ENCODE data around the gene MEAK7. TPM values are rescaled to one million over a fixed set of nuclear protein-coding genes. Genes with fewer than 3 reads are reported as not detected.

MEAK7 gene
- polyA plus RNA-seq, 3 donors: 2.5 to 5.0 (median 4.7) TPM

DNA sequence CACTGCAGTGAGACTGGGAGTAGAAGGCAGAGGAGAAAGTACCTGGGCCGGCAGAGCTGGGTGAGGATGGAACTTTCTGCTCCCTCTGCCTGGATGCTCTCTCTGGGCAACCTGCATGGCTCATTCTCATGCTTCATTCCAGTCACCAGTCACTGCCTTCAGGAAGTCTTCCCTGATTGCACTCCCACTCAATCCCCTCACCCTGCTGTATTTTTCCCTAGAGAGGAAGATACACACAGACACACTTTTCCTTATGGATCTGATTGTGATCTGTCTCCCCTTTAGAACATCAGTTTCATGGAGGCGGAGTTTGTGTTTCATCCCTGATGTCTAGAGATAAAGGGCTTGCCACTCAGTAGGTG, 44.9 kb downstream of the MEAK7 start:
- DNase-seq: no peak
- Histone ChIP-seq H3K4me2 (replicated peaks; ENCODE audit: extremely low read depth, low read length, poor library complexity, severe bottlenecking) (no peak overlapping the region), H3K4me1 (ENCODE audit: control insufficient read depth in 1 of 2, insufficient read depth in 2 of 2, low read length in 2 of 2) (no peaks in the 10 kb centered on the region), H4K20me1 (ENCODE audit: insufficient read depth, low read length) (no peaks in the 10 kb centered on the region), H3K9ac (ENCODE audit: insufficient read depth, low read length, poor library complexity, severe bottlenecking) (no peak overlapping the region), H3K36me3 (replicated peaks in 1 of 2; ENCODE audit: control insufficient read depth in 1 of 2, insufficient read depth in 2 of 2, low read length in 2 of 2) (no peaks in the 10 kb centered on the region), H3K9me3 (replicated peaks in 1 of 2; ENCODE audit: control insufficient read depth in 1 of 2, insufficient read depth in 1 of 2, low read length in 2 of 2) (no peaks in the 10 kb centered on the region), H3K79me2 (ENCODE audit: insufficient read depth, low read length) (no peaks in the 10 kb centered on the region), H3K4me3 (replicated peaks in 1 of 3; ENCODE audit: low read depth in 2 of 3, low read length in 3 of 3) (no peak overlapping the region), H3K27me3 (ENCODE audit: control insufficient read depth in 2 of 2, insufficient read depth in 2 of 2, low read length in 2 of 2) (no peaks in the 10 kb centered on the region), H3K27ac (ENCODE audit: low read depth in 1 of 2, low read length in 2 of 2) (no peak overlapping the region), H2AFZ (ENCODE audit: insufficient read depth, low read depth, low read length, poor library complexity, severe bottlenecking) (no peak overlapping the region)
- TF ChIP-seq, protein P1, sequence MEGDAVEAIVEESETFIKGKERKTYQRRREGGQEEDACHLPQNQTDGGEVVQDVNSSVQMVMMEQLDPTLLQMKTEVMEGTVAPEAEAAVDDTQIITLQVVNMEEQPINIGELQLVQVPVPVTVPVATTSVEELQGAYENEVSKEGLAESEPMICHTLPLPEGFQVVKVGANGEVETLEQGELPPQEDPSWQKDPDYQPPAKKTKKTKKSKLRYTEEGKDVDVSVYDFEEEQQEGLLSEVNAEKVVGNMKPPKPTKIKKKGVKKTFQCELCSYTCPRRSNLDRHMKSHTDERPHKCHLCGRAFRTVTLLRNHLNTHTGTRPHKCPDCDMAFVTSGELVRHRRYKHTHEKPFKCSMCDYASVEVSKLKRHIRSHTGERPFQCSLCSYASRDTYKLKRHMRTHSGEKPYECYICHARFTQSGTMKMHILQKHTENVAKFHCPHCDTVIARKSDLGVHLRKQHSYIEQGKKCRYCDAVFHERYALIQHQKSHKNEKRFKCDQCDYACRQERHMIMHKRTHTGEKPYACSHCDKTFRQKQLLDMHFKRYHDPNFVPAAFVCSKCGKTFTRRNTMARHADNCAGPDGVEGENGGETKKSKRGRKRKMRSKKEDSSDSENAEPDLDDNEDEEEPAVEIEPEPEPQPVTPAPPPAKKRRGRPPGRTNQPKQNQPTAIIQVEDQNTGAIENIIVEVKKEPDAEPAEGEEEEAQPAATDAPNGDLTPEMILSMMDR (IDR thresholded peaks at IDR 0.05): no peak
- Mint-ChIP-seq H3K36me3 (no peaks in the 10 kb centered on the region), H3K27ac (no peak overlapping the region), H3K4me1 (no peaks in the 10 kb centered on the region), H3K9me3 (peaks cover 0 to 5% (median 0%) of the 10 kb centered on the region in 7 donors), H3K27me3 (ENCODE audit: low read depth in 3 of 3) (peaks cover 0 to 6% (median 2%) of the 10 kb centered on the region in 3 donors), H3K4me3 (no peak overlapping the region)
- intact Hi-C loops (cut with micrococcal nuclease): no loop called here
- no CpG with 5 or more reads among the region's 2 CpGs for WGBS (ENCODE audit: insufficient coverage)

DNA sequence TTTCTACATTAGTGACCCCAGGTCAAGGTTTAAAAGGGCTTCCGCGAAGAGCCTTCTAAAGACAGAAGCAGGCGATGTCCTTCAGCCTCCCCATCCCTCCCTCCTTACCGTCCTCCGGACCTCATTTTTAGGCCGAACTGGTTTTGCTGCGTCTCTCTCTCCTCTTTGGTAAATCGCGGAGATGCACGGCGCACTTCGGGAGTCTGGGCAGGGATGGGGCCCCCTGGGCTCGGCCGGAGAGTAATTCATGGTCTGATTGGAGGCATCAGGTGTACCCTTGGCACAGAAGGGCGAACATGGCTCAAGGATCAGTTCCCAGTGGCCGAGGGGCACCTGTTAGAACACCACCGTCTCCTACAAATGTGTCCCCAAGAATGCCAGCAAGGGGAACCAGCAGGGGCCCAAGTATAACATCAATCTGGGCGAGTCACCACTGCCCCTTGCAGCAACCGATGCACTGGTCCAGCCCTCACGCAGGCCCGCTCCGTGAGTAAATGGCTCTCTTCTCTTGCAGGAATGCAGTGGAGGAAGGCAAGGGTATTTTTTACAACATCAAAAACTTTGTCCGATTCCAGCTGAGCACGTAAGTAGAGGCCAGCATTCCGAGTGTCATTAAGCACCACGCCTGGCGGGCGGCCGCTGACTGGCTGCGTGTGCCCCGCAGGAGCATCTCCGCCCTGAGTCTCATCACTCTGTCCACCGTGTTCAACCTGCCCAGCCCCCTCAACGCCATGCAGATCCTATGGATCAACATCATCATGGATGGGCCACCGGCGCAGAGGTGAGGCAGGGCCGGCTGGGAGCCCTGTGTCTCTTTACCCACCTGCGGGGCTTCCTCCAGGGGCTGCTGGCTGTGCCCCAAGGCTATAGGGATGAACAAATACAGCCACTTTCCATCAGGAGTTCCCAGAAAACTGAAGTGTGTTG, 45.6 kb downstream of the MEAK7 start:
- H3K4me3 ChIP-seq (replicated peaks in 1 of 3; ENCODE audit: low read depth in 2 of 3, low read length in 3 of 3): no peak overlapping the region

More for the DNA sequence above, 45.6 kb downstream of the MEAK7 start:
- Histone ChIP-seq H3K4me1 (ENCODE audit: control insufficient read depth in 1 of 2, insufficient read depth in 2 of 2, low read length in 2 of 2) (no peaks in the 10 kb centered on the region), H3K27ac (ENCODE audit: low read depth in 1 of 2, low read length in 2 of 2) (no peak overlapping the region), H4K20me1 (ENCODE audit: insufficient read depth, low read length) (no peaks in the 10 kb centered on the region), H3K4me2 (replicated peaks; ENCODE audit: extremely low read depth, low read length, poor library complexity, severe bottlenecking) (no peak overlapping the region), H2AFZ (ENCODE audit: insufficient read depth, low read depth, low read length, poor library complexity, severe bottlenecking) (no peak overlapping the region), H3K79me2 (ENCODE audit: insufficient read depth, low read length) (no peaks in the 10 kb centered on the region), H3K9ac (ENCODE audit: insufficient read depth, low read length, poor library complexity, severe bottlenecking) (no peak overlapping the region), H3K36me3 (replicated peaks in 1 of 2; ENCODE audit: control insufficient read depth in 1 of 2, insufficient read depth in 2 of 2, low read length in 2 of 2) (no peaks in the 10 kb centered on the region), H3K9me3 (replicated peaks in 1 of 2; ENCODE audit: control insufficient read depth in 1 of 2, insufficient read depth in 1 of 2, low read length in 2 of 2) (no peaks in the 10 kb centered on the region), H3K27me3 (ENCODE audit: control insufficient read depth in 2 of 2, insufficient read depth in 2 of 2, low read length in 2 of 2) (no peaks in the 10 kb centered on the region)
- TF ChIP-seq, protein P1 (IDR thresholded peaks at IDR 0.05): no peak
- Mint-ChIP-seq H3K27ac (no peak overlapping the region), H3K36me3 (no peaks in the 10 kb centered on the region), H3K27me3 (ENCODE audit: low read depth in 3 of 3) (peaks cover 0 to 6% (median 2%) of the 10 kb centered on the region in 3 donors), H3K4me3 (no peak overlapping the region), H3K4me1 (no peaks in the 10 kb centered on the region), H3K9me3 (peaks cover 0 to 5% (median 0%) of the 10 kb centered on the region in 7 donors)
- intact Hi-C loops (cut with micrococcal nuclease): no loop called here
- WGBS (ENCODE audit: insufficient coverage): 99% methylated on average over 28 of the region's 38 CpGs
- DNase-seq: no peak
